GM21529 (cell line): ENCODE measurements around the gene MT1G.
"Not testable (repeated sequence)": the region's sequence is repeated elsewhere in the genome, so short reads cannot be mapped to it uniquely, and the experiment has no call there.

ENCODE experiments used
- ATAC-seq: cut with Tn5 transposase; IDR thresholded peaks from one replicate; pipeline ENCODE4 v1.9.1; 2021; ENCODE audit not compliant: unreplicated experiment

The MT1G gene

GRCh38 chr16:56667581-56668571 is at the start of gene MT1G:
MT1G (minus strand) TSS chr16:56668065; CDS start chr16:56667993, 72 bp downstream.
- ATAC-seq, result no peak

GRCh38 chr16:56717532-56717931 is 49.7 kb upstream of the MT1G start:
- not testable (repeated sequence) for ATAC-seq

DNA sequence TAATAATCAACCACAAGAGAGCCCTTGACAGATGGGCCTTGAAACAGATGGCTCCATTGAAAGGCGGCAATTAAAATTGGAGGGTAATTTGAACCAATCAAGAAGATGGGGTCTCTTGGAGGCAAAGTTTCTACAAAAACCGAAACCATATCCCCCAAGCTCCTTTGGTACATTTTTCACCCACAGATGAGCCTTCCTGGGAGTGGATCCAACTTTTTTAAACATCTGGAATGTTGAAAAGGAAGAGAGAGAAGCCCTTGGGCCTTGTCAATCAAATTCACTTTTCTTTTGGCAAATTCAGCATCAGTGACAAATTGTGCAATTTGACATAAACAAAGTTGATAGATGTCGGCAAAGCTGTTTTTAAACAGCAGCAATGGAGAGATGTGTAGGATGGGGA is 48.9 kb upstream of the MT1G start:
- no peak for ATAC-seq

- ATAC-seq, result no peak
Observed at GRCh38 chr16:56715126-56715525, 47.3 kb upstream of the MT1G start.

- no peak for ATAC-seq
Observed at GRCh38 chr16:56713794-56714193, 45.9 kb upstream of the MT1G start.

GRCh38 chr16:56711862-56712261 is 44.0 kb upstream of the MT1G start:
- no peak for ATAC-seq

DNA sequence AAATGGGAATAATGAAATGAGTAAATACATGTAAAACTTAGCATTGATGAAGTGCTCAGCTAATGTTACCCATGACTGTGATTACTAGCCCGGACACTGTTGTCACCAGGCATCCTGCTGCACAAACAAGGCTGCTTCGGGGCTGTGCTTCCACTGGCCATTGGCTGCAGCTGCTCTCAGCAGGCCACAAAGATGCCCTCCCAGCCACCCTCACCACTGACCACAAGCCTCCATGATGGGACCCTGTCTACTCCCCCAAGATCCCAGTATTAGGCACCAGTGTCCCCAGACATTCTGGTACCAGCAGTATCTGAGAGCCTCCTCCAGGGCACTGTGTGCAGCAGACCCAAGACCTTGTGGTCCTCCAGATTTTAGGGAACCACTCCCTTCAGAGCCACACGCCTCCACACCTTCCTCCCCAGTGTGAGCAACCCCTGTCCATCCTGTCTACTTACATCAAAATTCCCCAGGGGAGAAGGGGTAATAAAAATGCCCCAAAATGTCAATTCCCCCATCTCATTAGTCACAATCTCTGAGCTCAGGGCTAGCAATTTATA is 42.4 kb upstream of the MT1G start:
- ATAC-seq, result no peak

DNA sequence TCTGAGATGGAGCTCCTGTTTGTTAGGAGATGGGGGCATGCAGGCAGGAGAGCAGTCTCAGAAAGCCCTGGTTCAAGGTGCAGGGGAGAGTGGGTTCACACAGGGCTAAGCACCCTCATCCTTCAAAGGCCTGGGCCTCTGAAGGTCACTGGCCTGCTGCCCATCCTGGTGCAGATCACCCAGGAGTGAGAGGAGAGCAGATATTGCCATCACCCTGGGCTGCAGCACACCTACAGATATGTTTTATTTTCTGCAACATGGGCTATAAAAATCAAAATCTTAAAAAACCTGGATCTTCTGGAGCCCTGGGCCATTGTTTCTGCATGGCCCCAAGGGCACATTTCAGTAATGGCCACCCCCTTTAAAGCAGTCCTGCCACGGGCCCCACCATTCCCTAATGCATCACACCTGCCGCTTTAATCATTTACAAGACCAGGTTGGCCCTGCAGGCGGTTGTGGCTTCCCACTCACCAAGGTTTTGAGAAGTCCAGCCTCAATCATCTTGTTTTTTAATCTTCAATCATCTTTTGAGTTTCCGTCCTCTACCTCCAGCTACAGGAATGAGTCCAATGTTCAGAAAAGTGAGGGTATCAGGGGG is 41.7 kb upstream of the MT1G start:
- no peak for ATAC-seq

DNA sequence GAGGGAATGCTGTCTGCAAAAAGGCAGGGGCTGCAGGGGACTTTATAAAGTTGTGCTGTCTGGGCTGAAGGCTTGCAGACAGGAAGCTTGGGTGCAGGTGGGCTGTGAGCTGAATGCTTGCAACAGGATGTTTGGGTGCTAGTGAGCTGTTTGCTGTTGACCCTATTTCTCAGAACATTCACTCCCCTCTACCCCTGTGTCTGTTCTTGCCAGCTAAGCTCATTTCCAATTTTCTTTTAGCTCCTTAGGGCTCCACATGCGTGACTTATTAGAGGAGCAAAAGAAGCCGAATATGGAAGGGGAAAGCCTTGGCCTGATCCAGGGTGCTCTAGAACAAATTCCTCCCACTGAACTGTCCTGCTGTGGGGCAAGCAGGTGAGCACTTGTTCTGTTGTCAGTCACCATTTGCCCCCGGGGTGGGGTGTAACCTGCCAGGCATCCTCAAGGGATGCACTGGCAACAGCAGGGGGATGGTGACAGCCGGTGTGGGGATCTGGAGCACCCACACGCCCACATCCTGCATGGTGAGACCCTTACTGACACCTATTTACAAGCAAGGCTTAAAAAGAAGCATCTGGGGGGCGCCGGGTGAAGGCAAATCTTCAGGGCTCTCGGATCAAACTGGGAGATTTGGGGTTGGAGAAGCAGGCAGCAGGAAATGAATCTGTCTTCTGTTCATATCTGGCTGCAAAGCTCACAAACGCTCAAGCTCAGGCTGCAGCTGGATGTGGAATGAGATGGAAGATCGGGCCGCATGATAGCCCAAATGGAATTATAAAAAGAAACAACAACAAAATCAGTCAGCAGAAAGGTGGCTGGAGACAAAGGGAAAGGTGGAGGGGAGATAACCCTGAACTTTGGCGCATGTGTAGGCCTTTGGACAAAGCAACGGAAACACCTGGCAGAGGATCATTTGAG is 40.9 kb upstream of the MT1G start:
- ATAC-seq, result no peak

GRCh38 chr16:56702836-56703235 is 35.0 kb upstream of the MT1G start:
- no peak for ATAC-seq

DNA sequence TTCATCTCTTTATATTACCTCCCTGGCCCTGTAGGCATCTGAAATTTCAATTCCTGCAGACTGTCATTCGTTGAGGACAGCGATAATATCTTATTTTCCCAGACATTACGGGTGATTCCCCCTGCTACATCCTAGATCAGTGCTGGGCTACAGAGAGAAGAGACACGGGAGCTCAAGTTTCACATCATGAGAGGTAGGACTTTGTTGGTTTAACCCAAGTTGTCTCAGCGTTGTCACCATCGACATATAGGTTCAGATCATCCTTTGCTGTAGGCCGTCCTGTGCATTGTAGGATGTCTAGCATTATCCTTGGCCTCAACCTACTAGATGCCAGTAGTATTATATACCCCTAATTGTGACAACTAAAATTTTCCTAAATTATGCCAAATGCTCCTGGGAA is 33.7 kb upstream of the MT1G start:
- no peak for ATAC-seq

GRCh38 chr16:56700631-56701030 is 32.8 kb upstream of the MT1G start:
- no peak for ATAC-seq

DNA sequence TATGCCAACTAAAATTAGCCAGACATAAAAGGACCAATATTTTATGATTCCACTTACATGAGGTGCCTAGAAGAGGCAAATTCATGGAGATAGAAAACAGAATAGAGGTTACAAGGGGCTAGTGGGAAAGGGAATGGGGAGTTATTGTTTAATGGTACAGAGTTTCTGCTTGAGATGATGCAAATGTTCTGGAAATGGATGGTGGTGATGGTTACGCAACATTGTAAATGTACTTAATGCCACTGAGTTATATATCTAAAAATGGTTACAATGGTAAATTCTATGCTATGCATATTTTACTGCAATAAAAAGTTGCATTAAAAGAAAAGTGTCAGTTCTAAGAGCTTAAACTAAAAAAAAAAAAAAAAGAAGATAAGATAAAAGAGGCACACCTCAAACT is 32.3 kb upstream of the MT1G start:
- ATAC-seq, result no peak

DNA sequence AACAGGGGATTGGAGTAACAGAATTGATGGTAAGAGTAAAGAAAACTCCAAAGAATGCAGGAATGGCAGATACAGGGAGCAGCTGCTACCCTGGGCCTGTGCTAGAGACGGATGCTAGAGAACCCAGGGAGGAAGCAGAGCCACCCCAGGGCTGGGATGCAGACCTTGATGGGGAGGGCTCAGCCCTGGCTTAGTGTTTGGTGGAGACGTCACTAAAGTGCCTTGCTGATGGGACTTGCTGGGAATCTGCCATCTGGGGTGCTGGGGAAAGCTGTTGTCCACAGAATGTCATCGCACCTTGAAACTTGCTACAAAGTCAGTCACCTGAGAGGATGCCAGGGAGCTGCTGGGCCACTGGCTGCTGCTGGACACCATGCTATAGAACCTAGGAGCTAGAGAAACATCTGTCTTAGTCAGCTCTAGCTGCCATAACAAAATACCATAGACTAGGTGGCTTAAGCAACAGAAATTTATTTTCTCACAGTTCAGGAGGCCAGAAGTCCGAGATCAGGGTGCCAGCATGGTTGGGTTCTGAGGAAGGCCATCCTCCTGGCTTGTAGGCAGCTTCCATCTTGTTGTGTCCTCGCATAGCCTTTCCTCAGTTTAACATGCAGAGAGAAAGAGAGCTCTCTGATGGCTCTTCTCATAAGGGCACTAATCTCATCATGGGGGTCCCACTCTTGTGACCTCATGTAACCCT is 29.7 kb upstream of the MT1G start:
- ATAC-seq, result no peak

GRCh38 chr16:56695246-56695645 is 27.4 kb upstream of the MT1G start:
- ATAC-seq, result no peak

- ATAC-seq, result no peak
Observed at GRCh38 chr16:56691885-56692284, 24.0 kb upstream of the MT1G start.

DNA sequence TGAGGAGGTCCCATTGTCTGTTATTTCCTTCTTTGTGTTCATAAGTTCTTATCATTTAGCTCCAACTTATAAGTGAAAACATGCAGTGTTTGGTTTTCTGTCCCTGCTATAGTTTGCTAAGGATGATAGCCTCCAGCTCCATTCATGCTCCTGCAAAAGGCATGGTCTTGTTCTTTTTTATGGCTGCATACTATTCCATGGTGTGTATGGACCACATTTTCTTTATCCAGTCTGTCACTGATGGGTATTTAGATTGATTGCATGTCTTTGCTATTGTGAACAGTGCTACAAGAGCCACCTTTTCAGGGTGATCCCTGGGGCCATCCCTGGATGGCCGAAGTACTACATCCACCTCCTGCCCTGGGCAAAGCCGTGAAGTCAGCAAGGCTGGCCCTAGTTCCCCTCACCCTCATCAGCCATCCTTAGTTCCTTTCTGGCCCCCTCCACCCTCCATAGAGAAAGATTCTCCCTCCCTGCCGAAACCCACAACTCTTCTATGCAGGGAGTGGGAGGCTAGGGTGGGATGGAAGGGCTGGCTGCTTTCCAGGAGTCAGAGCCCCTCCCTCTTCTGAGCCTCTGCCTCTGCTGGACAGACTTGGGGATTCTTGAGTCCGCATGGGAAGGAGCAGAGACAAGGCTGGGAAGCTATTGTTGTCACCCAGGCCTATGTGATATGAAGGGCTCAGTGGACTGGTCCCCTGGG is 22.7 kb upstream of the MT1G start:
- no peak for ATAC-seq

- ATAC-seq, result no peak
Observed at GRCh38 chr16:56689171-56689570, 21.3 kb upstream of the MT1G start.

DNA sequence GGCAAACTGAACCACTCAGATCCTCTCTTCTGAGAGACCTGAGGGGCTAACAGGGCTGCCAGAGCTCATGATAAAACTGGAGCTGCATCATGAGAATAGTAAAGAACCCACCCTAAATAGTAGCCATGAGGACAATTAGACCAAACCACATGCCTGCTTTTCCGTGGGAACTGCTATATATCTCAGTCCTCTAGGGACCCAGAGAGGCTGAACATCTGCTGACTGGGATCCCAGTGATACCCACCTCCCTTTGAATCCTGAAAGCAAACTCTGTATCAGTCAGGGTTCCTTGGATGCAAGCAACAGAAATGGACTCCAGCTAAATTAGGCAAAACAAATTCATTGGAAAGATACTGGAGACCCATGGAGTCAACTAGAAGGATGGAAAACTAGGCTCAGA is 20.9 kb upstream of the MT1G start:
- ATAC-seq, result no peak

DNA sequence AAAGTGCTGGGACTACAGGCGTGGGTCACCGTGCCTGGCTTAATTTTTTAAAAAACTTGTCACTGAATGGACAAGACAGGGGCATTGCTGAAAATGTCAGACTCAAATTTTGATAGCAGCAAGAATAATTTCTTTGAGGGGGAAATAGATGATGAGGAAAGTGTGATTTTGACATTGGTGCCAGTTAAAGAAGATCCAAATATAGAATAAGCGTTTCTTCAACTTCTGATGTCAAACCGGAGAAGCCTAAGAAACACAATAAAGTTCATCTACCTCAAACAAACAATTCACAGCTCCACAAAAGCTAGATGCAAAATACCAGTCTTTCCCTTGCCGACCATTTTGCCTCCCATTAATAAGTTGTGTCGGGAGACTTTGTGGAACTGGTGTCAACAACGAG is 18.9 kb upstream of the MT1G start:
- ATAC-seq, result no peak
